HEK293 (cell line): ENCODE data around the gene COL1A1.
A peak's percentile ranks its signal among the peaks of the same experiment; 100 is the strongest.

Experiments
- AEBP2 ChIP-seq: fragments of 450-650 bp; formaldehyde crosslinking; IDR thresholded peaks from 2 replicates; pipeline ENCODE4 v1.5.1; 2016; ENCODE audit warnings: missing biosample characterization, missing genetic modification characterization, borderline replicate concordance
- GLI2 ChIP-seq: fragments of 450-650 bp; formaldehyde crosslinking; IDR thresholded peaks from 2 replicates; pipeline ENCODE4; 2017; ENCODE audit warnings: missing biosample characterization, missing genetic modification characterization, low read depth, borderline replicate concordance
- GLIS1 ChIP-seq: fragments of 450-650 bp; formaldehyde crosslinking; IDR thresholded peaks from 2 replicates; pipeline ENCODE4 v1.5.1; 2016; ENCODE audit warnings: missing biosample characterization, missing genetic modification characterization
- HOXA7 ChIP-seq: sonication (generic); formaldehyde crosslinking; IDR thresholded peaks from 2 replicates; pipeline ENCODE4 v1.8.1; 2022; ENCODE audit warnings: missing genetic modification reagents, borderline replicate concordance
- MYNN ChIP-seq: fragments of 450-650 bp; formaldehyde crosslinking; IDR thresholded peaks from 2 replicates; pipeline ENCODE4 v1.5.1; 2016; ENCODE audit warnings: missing biosample characterization, missing genetic modification characterization, borderline replicate concordance
- PATZ1 ChIP-seq: fragments of 450-650 bp; formaldehyde crosslinking; IDR thresholded peaks from 2 replicates; pipeline ENCODE4 v1.5.1; 2016; ENCODE audit warnings: missing biosample characterization, missing genetic modification characterization
- TRIM28 ChIP-seq: IDR thresholded peaks from 2 replicates; pipeline ENCODE4 v1.6.1; 2011; ENCODE audit warnings: low read length, control low read depth, borderline replicate concordance
- ZBTB44 ChIP-seq: fragments of 450-650 bp; IDR thresholded peaks from 2 replicates; pipeline ENCODE4 v1.5.1; 2018; ENCODE audit warnings: missing biosample characterization, mild to moderate bottlenecking, missing genetic modification characterization
- ZBTB6 ChIP-seq: fragments of 450-650 bp; formaldehyde crosslinking; IDR thresholded peaks from 2 replicates; pipeline ENCODE4 v1.5.1; 2017; ENCODE audit warnings: missing biosample characterization, missing genetic modification characterization
- ZFP37 ChIP-seq: fragments of 450-650 bp; formaldehyde crosslinking; IDR thresholded peaks from 2 replicates; pipeline ENCODE4 v1.5.1; 2016; ENCODE audit warnings: missing biosample characterization, missing genetic modification characterization
- ZNF132 ChIP-seq: fragments of 450-650 bp; formaldehyde crosslinking; IDR thresholded peaks from 2 replicates; pipeline ENCODE4 v1.5.1; 2017; ENCODE audit warnings: missing biosample characterization, missing genetic modification characterization, borderline replicate concordance
- ZNF148 ChIP-seq: fragments of 450-650 bp; formaldehyde crosslinking; IDR thresholded peaks from 2 replicates; pipeline ENCODE4 v1.5.0; 2017; ENCODE audit warnings: missing biosample characterization, missing genetic modification characterization, borderline replicate concordance
- ZNF155 ChIP-seq: fragments of 450-650 bp; formaldehyde crosslinking; IDR thresholded peaks from 2 replicates; pipeline ENCODE4 v1.5.1; 2016; ENCODE audit warnings: missing biosample characterization, missing genetic modification characterization
- ZNF169 ChIP-seq: fragments of 450-650 bp; formaldehyde crosslinking; IDR thresholded peaks from 2 replicates; pipeline ENCODE4 v1.5.1; 2016; ENCODE audit warnings: missing biosample characterization, missing genetic modification characterization
- ZNF24 ChIP-seq: fragments of 450-650 bp; formaldehyde crosslinking; IDR thresholded peaks from 2 replicates; pipeline ENCODE4 v1.5.1; 2016; ENCODE audit warnings: missing biosample characterization, missing genetic modification characterization
- ZNF274 ChIP-seq, 2 experiments: fragments of 200-500 bp in 1 of 2; fragments of 450-650 bp in 1 of 2; sonication (Bioruptor generic) in 1 of 2; formaldehyde crosslinking in 1 of 2; IDR thresholded peaks; 2 replicates each; pipeline versions ENCODE4 v1.5.1 to v1.6.1; 2014 to 2016; ENCODE audit warnings: borderline replicate concordance in 1 of 2, inconsistent platforms in 1 of 2, low read length in 1 of 2, missing biosample characterization in 1 of 2, missing genetic modification characterization in 1 of 2
- ZNF311 ChIP-seq: fragments of 450-650 bp; formaldehyde crosslinking; IDR thresholded peaks from 2 replicates; pipeline ENCODE4 v1.5.1; 2017; ENCODE audit warnings: missing biosample characterization, missing genetic modification characterization, borderline replicate concordance
- ZNF341 ChIP-seq: fragments of 450-650 bp; formaldehyde crosslinking; IDR thresholded peaks from 2 replicates; pipeline ENCODE4; 2016; ENCODE audit warnings: low read depth, missing biosample characterization, missing genetic modification characterization
- ZNF423 ChIP-seq: fragments of 450-650 bp; formaldehyde crosslinking; IDR thresholded peaks from 2 replicates; pipeline ENCODE4 v1.5.1; 2016; ENCODE audit warnings: missing biosample characterization, missing genetic modification characterization
- ZNF549 ChIP-seq: fragments of 450-650 bp; IDR thresholded peaks from 2 replicates; pipeline ENCODE4 v1.5.1; 2018; ENCODE audit warnings: missing biosample characterization, missing genetic modification characterization, mild to moderate bottlenecking, inconsistent platforms, moderate library complexity
- ZNF645 ChIP-seq: fragments of 450-650 bp; formaldehyde crosslinking; IDR thresholded peaks from 2 replicates; pipeline ENCODE4; 2016; ENCODE audit warnings: missing biosample characterization, missing genetic modification characterization
- ZNF654 ChIP-seq: fragments of 450-650 bp; formaldehyde crosslinking; IDR thresholded peaks from 2 replicates; pipeline ENCODE4 v1.5.1; 2016; ENCODE audit warnings: low read depth, missing biosample characterization, missing genetic modification characterization
- ZNF670 ChIP-seq: fragments of 450-650 bp; formaldehyde crosslinking; IDR thresholded peaks from 2 replicates; pipeline ENCODE4 v1.5.1; 2016; ENCODE audit warnings: missing biosample characterization, missing genetic modification characterization, low read depth
- ZNF776 ChIP-seq: fragments of 450-650 bp; formaldehyde crosslinking; IDR thresholded peaks from 2 replicates; pipeline ENCODE4 v1.5.0; 2017; ENCODE audit warnings: missing biosample characterization, missing genetic modification characterization, borderline replicate concordance
- ZSCAN30 ChIP-seq: fragments of 450-650 bp; IDR thresholded peaks from 2 replicates; pipeline ENCODE4 v1.5.1; 2018; ENCODE audit warnings: missing biosample characterization, mild to moderate bottlenecking, missing genetic modification characterization, moderate library complexity
- ZSCAN4 ChIP-seq: fragments of 450-650 bp; formaldehyde crosslinking; IDR thresholded peaks from 2 replicates; pipeline ENCODE4 v1.5.1; 2017; ENCODE audit warnings: missing biosample characterization, missing genetic modification characterization

COL1A1 gene

GRCh38 chr17:50177983-50178834 is 23.2 kb downstream of the COL1A1 start (continued):
- no peak for TF ChIP-seq AEBP2 (tag by site-specific recombination)
- no peak for TF ChIP-seq MYNN (tag by site-specific recombination)
- no peak for TF ChIP-seq ZNF155
- no peak for TF ChIP-seq ZNF274 (IDR thresholded peaks at IDR 0.05; ENCODE audit: low read length)
- no peak for TF ChIP-seq ZNF274 (tag by site-specific recombination; IDR thresholded peaks at IDR 0.05; ENCODE audit: borderline replicate concordance)
- no peak for TF ChIP-seq ZNF670
- 0 out of 2 replicates have a peak, but pooled peaks have one; percentile 68 for TF ChIP-seq ZFP37 (tag by site-specific recombination)
- TF ChIP-seq GLIS1 (tag by site-specific recombination), result peak; percentile 99
- no peak for TF ChIP-seq ZBTB44 (tag by site-specific recombination)
- TF ChIP-seq GLI2 (tag by site-specific recombination), result no peak
- no peak for TF ChIP-seq ZNF169
- TF ChIP-seq ZNF148 (tag by site-specific recombination), result no peak
- TF ChIP-seq ZNF423 (tag by site-specific recombination), result peak; percentile 85
- TF ChIP-seq ZNF776, result no peak
- TF ChIP-seq ZNF549 (tag by site-specific recombination), result no peak
- no peak for TF ChIP-seq ZNF311 (tag by site-specific recombination)
- 0 out of 2 replicates have a peak, but pooled peaks have one; percentile 30 for TF ChIP-seq ZSCAN30 (tag by site-specific recombination)
- peak; percentile 27; the same call in 1 of the 2 replicates for TF ChIP-seq TRIM28
- no peak for TF ChIP-seq ZNF132
- peak; percentile 87 for TF ChIP-seq PATZ1
- TF ChIP-seq HOXA7 (CRISPR knock-in tag), result no peak
- TF ChIP-seq ZNF24 (tag by site-specific recombination), result 0 out of 2 replicates have a peak, but pooled peaks have one; percentile 75
- no peak for TF ChIP-seq ZBTB6
- TF ChIP-seq ZSCAN4 (tag by site-specific recombination), result peak; percentile 56; the same call in 1 of the 2 replicates
- peak; percentile 91 for TF ChIP-seq ZNF341 (tag by site-specific recombination)
- TF ChIP-seq ZNF645 (tag by site-specific recombination), result no peak
- no peak; the same call in 1 of the 2 replicates for TF ChIP-seq ZNF654 (tag by site-specific recombination)
